ENCODE results near the gene ITGA7.

The ITGA7 gene

DNA sequence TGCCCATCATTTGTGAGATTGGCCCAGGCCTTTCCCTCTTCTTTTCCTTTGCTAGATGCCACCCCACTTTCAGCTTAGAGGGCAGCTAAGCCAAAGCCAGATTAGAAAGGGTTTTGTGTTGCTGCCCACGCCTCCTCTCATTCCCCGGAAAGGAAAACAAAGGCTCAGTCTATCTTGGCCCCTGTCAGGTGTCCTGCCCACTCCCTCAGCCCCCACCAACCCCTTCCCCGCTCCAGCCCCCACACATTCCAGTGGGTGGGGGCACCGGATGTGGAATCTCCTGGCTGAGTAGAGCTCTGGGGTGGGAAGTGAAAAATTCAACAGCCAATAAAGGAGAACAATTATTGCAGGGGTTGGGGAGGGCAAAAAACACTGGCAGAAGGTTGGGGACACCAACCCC, 10.3 kb upstream of the ITGA7 start:
- DNase-seq, result no peak

DNA sequence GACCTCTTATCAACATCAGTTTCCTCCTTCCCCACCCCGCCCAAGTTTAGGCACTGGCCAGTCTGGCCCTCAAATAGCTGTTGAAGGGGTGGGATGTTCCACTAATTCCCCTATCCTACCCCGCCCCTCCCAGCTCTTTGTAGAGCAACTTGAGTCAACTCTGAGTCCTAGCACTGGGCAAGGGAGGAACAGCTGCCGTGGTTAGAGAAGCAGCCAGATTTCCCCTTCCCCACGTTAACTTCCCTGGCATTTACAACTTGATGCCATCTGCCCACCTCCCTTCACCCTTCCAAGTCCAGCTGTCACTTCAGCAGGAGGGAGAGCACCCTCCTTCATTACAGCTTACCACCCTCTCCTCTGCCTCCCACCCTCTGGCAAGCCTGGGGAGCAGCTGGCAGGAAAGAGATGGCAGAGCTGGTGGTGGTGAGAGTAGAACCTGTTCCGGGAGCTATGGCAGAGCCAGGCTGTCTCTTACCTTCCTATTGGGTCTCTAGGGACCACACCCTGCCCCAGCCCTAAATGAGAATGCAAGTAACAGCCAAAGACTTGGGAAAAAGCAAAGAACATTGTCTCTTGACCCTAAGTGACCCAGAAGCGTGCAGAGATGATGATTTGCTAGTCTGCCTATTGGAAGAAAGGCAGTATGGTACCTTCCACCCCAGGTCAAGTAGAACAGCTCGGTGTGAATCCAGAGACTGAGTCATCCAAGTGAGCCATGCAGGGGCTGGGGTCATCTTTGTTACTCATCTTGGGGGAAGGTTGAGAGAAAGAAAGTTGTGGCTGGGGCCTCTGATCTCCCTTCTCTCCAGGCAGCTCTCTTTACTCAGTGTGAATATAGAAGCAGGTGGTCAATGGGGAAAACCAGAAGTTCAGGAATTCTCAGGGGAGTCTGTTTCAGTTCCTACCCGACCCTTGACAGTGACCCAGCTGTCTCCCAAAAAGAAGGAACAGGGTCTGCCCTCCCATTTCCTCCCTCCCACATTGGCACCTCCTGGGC, 9.6 kb upstream of the ITGA7 start:
- DNase-seq, result peak; percentile 42

DNA sequence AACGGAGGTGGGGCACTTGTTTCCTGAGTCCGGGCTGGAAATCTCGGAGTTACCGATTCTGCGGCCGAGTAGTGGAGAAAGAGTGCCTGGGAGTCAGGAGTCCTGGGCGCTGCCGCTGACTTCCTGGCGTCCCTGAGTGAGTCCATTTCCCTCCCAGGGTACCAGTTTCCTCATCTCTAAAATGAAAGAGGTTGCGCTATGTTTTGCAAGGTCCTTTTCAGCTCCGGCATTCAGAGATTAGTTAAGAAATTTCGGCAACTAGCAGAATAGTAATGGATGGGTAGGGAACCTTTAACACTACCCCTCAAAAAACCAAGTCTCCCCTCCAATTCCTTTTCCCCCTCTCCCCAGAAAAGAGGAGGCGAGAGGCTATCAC, 8.9 kb upstream of the ITGA7 start:
- DNase-seq, result no peak

DNA sequence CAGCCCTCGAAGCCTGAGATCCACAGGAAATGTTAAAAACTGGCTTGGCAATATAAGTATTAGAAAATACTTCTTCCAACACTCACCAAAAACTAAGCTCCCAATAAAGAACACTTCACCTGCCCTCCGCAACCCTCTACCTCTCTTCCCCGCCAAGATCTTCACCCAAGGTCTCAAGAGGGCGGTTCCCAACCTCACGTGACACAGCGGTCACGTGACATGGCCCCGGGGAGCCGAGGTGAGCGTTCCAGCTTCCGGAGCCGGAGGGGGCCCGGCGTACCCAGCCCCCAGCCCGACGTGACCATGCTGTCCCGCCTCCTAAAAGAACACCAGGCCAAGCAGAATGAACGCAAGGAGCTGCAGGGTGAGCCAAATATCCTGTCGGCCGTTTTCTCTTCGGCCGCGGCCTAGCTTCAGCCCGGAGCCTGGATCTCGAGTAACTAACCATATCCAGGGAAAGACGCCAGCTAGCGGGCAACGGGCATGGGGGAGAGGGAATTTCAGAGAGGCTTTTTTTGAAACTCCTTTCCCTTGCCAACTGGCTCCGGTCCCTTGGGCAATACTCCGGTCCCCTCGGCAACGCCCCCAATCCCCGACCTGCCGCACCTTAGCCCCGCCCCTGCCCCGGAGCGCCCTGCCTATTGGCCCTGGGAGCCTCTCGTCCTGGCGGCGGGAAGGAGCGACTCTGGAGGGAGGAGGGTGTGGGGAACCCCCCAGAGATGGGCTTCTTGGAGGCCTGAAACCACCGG, 8.3 kb upstream of the ITGA7 start, which contains the start of gene BLOC1S1:
BLOC1S1 (plus strand) TSS at position 214 of the 749 bp plus-strand sequence; CDS start at position 220, 6 bp downstream.
- peak; percentile 98 for DNase-seq

DNA sequence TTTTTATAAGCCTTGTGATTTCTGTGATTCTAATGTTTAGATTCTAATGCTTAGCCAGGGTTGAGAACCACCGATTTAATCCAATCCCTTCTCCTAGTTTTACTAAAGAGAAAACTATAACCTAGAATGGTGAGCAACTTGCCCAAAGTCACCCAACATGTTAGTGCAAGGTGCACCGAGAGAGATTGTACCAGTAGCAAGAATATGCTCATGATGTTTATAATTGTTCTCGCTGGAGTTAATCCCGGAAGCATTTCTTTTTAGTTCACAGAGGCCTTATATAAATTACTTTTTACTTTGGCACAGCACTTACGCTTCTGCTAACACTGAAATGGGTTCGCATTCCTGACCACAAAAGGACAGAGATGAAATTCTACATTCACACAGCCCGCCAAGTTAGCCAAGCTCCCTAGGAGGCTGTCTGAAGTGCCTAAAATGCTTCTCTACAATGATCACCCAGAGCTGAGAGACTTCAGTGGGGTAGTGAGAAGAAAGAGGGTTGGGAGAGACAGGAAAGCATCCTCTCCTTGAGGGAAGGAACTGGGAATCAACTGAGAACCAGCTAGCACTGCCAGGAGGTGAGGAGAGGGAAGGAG, 7.6 kb upstream of the ITGA7 start:
- no peak for DNase-seq

DNA sequence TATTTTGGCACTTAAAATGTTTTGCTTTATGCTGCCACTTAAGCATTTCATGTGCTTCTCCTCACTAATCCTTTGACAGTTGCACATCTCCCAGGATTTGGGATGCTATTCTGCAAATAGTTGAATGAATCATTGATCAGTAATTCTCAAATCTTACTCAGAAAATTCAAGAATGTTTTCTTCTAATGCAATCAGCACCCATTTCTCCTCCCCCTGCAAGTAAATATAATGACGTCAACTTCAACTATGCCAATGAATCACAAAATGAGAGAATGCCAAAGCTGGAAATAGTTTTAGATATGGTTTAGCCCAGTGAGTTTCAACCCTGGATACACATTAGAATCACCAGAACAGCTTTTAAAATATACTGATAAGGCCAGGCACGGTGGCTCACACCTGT, 6.0 kb upstream of the ITGA7 start:
- DNase-seq, result no peak

DNA sequence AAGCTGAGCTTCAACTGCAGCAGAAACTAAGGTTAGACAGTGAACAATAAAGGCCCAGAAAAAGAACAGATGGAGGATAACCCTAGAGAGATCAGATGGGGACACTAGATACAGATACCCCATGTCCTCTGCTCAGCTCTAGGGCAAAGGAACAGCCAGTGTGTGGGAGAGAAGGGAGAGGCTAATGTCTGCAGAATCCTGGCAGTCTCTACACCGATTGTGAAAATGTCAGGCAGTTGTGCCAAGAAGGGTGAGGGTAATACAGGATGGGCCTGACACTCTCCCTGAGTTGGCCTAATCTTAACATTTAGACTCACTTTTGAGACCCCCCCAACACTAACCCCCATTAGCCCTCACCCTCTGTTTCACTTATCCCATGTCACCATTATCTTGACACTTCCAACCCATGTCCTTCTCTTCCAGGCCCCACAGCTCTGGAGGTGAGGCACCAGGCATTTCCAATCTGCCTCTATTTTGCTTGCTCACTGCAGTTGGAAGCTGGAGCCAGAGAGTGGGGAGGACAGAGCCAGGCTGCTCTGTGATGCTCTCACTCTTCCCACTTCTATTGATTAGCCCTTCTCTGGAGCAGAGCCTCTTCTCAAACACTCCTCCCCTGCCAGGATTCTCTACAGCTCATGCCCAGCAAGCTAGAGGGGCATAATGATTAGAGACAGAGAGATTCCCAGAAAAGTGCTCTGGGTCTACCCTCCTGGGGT, 5.2 kb upstream of the ITGA7 start:
- no peak for DNase-seq

DNA sequence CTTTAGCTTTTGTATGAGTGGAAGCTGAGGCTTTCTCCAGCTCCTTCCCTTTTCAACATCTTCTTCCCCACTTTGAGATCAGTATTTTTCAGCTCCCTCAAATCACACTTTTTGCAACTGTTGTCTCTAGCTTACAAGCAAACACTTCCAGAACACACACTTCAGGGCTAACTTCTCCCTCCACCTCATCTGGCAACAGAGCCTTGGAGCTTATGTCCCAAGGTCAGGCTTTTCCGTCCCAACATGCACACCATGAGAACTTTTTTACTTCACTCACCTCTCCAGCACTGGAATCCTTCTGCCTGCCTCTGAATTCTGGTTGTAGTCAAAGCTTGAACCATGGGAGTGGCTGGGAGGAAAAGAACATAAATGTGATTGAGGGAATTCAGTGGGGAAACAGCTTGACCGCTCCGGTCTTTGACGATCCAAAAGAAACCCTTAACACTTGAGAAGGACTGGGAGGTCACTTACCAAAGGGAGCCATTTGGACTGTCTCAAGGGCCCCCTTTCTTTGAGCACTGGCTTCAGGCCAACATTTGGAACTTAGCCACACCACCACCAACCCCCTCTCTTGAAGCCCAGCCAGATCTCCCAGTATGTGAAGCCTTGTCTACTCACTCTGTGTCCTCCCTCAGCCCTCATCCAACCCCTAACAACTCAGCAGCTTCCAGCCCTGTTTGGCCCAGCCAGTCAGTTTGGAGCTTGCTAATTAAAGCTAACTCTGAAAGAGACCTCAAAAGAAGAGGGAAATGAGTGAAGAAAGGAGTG, 4.3 kb upstream of the ITGA7 start:
- DNase-seq, result no peak

DNA sequence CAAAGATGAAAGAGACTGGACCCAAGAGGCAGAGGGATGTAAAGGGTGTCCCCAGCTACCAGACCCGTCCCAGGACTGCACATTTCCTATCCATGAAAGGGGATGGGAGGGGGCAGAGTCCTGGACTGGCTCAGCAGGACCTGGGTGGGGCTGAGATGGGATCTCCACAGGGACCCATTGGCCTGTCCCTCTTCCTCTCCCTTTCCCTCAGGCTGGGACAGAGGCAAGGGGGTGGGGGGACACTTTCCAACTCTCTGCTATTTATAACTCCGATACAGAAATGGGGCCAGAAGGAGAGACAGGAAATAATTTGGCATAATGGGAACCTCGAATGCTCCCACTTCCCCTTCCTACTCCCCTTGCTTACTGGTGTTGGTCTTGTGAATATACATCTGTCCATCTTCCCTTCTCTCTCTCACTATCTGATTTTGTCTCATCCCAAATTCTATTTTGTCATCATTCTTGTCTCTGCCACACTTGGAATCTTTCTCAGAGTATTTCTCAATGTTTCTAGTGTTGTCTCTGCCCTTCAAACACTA, 1.1 kb upstream of the ITGA7 start:
- DNase-seq, result no peak

DNA sequence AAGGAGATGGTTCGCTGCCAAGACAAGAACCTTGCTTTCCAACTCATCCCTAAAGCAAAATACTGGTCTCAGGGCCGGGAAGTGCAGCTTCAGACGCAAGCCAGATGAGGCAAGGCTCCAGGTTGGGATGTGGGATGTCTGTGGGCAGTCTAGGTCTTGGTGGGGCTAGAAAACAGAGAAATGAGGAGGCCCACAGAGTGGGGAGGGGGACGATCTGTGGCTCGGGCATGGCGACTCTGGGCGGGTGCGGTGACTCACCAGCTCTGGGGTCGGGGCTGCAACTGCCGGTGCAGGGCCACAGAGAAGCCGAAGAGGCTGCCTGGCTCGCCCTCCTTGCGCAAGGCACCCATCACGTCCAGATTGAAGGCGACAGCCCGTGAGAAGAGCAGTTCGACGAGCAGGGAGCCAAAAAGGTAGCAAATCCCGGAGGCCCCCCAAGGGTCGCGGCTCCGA, 459 bp downstream of the ITGA7 start:
- no peak for DNase-seq

DNA sequence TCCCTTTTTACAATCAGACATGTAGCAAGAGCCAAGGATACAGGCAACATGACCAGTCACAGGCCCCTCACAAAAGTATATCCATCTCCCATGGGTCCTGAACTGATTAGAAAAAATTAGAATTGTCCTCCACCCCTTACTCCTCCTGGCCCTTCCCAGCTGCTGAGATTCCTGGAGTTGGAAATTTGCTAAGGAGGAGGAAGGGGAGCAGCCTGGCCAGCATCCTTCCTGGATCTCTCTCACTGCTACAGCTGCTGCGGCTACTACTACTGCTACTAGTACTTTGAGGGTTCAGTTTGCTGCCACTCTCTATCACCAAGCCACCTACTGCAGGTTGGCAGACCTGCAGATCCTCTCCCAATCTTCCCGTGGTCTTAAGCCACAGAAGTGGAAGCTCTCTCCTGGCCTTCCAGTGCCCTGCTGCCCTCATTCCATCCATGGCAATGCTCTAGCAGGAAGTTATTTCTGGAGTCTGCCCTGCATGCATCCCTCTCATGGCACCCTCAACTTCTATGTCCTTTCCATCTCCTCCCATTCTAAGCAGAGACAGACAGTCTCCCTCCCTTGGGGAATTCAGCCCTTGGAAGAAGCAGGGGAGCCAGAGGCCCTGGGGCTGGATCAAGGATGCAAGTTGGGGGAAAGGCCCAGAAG, 1.0 kb downstream of the ITGA7 start:
- DNase-seq, result no peak

DNA sequence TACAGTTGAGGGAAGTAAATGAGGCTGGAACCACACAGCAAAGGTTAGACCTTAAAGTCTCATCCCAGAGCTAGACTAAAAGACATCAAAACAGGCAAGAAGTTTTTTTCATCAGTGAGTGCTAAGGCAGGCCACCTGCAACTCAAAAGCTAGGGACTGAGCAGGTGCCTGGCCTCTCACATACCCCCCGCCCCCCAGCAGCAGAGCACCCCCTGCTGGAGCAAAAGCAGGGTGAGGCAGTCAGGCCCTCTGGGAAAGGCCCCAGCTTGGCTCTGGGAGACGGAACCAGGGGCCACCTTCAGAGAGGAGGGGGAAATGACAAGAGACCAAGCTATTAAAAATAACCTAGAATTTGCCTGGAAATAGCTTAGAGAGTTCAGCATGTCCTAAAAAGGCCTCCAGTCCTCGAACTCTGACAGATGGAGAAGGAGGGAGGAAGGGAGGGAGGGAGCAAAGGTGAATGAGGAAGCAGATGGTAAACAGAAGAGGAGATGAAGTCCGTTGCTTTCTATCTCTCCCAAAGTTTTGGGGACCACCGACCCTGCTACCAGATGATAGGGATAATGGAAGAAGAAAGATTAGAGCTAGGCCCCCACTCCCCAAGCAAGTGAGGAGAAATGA, 1.8 kb downstream of the ITGA7 start:
- DNase-seq, result no peak

DNA sequence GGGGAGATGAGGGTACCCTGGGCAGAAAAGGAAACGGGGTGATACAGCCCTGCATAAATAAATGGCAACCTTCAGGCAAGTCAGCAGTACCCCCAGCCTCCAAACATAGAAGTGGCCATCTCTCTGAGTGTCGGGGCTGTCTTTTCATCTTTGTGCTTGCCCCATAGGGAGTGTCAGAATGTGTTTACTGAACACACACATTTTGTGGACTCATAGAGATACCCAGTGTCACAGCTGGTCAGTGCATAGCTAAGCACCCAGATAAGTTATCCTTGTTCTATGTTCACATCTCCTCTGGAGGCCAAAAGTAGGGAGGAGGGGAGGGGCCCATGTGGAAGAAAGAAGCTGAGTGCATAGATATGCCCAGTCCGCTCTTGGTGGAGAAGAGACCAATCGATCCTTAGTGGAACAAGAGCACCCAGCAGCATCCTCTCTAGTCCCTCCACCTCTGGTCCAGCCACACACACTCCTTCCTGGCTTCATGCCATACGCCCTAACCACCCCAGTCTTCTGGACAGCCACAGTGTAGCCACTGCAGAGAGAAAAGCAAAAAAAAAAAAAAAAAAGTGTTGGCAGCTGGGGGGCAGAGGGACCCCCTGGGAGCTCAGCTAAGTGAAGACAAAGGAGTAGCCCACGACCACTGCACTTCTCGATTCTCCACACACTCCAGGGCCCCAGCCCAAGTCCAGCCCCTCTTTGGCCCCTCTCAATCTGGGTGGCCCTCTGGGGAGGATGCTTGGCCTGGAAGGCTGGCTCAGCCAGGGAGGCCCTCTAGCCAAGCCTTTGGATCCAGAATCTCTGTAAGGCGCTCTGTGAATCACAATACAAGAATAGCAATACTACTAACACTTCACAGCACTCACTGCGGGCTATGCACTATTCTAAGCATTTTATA, 2.6 kb downstream of the ITGA7 start:
- no peak for DNase-seq

DNA sequence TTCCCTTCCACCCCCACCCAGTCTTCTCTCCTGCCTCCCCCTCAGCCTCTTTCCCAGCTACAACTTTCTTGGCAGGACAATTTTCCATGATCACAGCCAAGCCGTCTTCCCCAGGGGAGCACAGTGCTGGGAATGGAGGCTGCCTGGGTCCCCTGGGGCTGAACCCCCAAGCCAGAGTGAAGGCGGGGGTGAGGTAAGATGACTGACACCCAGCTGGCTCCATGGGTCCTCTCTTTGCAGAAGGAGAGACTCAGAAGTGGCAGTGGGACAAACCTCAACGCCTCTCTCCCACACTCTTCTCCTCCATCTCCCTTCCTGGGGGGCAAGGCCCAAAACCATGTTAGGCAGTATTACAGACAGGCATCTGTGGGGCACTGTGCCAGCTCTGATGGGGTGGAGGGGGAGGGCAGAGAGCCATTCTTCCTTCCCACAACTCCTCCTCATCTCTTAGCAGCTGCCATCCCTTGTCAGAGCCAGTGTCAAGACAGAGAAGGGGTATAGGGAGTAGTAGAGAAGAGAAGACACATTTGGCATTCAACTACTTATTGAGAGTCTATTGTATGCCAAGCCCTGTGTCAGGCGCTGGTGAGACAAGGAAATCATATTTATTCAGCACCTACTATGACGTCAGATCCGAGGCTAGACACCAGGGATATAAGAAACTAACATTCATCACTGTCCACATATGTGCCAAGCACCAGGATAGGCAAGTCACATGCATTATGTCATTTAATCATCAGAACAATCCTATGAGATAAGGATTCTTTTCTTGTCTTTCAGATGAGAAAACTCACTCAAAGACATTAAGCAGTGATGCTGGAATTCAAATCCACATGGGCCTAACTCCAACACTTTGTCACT, 3.6 kb downstream of the ITGA7 start:
- no peak for DNase-seq

DNA sequence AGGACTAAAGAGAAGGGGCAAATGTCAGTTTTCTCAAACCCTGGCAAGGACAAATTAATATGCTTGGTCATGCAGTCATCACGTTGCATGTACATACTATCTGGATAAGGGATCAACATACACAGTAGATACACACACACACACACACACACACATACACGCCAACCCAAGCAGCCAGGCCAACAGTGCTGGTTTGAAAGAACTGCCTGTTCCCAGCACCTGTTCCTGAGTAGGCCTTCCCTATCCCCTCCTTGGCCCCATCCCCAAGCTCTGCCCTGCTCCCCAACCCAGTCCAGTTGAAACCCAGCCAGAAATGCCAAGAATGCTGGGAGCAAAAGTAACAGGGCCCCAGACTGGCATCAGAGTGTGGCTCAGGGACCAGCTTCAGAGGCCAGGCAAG, 4.4 kb downstream of the ITGA7 start:
- DNase-seq, result no peak

DNA sequence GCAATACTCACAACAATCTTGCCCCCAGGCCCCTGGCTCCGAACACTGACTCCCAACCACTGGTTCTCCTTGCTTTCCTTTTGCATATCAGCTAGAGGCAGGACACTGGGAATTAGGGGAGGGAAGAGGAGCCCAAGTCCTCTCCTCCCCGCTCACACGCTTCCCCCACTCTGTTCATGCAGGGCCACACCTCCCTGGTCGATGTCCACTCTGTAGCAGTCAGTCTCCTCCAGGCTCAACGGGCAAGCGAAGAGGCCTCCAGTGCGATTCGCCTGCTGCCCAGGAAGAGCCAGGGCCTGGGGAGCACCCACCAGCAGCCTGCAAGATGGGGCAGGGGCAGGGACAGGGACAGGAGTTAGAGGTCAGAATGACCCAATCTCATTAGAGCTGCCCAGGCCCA, 4.8 kb downstream of the ITGA7 start:
- no peak for DNase-seq

DNA sequence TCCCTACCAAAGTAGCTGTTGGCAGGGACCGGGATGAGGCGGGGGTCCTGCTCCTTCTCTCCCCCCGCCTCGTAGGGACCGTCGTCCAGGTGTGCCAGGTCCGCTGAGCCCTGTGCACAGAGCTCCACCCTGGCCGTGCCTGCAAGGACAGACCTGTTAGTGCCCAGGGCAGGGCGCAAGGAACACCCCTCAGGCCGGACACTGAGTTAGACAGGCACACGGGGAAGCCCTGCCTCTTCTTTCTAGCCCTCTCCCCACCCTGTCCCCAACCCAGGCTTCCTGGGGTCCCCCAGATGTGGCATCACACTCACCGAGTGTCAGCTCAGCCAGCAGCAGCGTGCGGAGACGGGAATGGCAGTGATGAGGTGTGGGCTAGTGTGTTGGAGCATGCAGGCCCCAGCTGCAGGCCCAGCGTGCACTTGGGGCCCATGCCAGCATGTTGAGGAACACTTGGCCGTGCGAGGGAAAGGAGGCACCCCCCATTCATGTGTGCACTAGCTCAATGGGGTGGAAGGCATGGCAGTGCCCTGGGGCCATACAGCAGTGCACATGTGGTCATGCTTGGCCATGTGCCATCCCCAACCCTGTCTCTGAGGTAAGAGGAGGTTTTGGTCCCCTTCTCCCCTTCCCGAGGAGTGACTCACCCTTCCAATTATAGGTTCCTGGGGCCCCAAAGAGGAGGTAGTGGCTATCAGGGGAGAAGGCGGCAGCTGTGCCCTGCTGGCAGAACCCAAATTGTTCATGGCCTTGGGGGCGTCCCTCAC, 7.3 kb downstream of the ITGA7 start:
- DNase-seq, result no peak
